Measurements from ENCODE around the gene CDH8. TPM values are rescaled to one million over a fixed set of nuclear protein-coding genes. Genes with fewer than 3 reads are reported as not detected.

Gene CDH8
- total RNA-seq, 4 donors from 2014 or later = not detected

DNA sequence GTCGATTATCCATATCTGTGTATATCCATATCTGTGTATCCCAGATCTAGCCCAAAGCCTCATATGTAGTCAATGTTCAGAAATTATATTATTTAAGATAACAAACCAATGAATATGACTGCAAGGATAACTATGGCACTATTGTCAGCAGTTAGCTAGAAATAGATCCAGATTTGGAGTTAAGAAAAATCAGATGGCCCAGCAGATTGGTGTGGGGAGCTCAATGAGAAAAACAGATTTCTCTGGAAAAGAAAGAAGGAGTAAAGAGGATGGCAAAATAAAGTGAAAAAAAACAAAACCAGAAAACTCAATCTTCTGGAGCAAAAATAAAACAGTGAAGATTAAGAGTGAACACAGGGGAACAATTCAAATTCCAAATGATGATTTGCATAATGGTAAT lies 10.6 kb upstream of the CDH8 start:
- TF ChIP-seq, protein P1, sequence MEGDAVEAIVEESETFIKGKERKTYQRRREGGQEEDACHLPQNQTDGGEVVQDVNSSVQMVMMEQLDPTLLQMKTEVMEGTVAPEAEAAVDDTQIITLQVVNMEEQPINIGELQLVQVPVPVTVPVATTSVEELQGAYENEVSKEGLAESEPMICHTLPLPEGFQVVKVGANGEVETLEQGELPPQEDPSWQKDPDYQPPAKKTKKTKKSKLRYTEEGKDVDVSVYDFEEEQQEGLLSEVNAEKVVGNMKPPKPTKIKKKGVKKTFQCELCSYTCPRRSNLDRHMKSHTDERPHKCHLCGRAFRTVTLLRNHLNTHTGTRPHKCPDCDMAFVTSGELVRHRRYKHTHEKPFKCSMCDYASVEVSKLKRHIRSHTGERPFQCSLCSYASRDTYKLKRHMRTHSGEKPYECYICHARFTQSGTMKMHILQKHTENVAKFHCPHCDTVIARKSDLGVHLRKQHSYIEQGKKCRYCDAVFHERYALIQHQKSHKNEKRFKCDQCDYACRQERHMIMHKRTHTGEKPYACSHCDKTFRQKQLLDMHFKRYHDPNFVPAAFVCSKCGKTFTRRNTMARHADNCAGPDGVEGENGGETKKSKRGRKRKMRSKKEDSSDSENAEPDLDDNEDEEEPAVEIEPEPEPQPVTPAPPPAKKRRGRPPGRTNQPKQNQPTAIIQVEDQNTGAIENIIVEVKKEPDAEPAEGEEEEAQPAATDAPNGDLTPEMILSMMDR (IDR thresholded peaks at IDR 0.05; ENCODE audit: low read depth) = no peak

DNA sequence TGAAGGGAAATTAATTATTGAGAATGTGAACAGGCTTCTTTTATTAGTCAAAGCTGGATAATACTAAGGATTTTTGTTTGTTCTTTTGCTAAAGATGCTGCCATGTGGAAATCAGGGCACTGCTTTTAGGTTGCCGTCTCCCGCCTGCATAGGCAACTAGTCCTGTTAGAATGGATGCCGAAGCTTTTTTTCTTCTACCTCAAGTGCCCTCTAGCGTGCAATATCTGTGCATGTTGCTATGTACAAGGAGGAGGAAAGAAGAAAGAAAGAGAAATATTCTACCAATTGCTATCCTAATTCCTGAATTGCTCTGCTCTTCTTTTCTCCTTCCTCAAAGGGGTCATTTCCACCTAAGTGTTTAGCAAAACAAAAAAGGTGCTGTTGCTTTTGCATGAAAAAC lies 5.2 kb upstream of the CDH8 start:
- TF ChIP-seq, protein P1 (IDR thresholded peaks at IDR 0.05; ENCODE audit: low read depth) = no peak

DNA sequence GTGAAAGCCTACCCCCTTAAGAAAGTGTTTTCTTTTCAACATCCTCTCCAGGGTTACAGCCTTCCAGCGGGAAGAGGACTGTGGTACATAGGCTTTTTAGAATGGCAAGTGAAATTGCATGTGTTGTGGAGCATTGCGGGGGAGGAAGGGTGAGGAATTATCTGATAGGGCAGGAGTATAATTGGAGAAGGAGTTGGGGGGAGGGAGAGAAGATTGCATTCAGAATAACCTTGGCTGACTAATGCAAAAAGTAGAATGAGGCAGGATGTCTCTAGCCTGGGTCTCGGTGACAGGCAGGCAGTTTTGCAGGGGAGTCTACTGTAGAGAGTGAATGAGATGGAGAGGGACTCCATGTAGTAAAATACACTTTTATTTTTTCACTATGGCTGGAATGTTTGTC lies 2.4 kb upstream of the CDH8 start:
- TF ChIP-seq, protein P1 (IDR thresholded peaks at IDR 0.05; ENCODE audit: low read depth) = no peak

DNA sequence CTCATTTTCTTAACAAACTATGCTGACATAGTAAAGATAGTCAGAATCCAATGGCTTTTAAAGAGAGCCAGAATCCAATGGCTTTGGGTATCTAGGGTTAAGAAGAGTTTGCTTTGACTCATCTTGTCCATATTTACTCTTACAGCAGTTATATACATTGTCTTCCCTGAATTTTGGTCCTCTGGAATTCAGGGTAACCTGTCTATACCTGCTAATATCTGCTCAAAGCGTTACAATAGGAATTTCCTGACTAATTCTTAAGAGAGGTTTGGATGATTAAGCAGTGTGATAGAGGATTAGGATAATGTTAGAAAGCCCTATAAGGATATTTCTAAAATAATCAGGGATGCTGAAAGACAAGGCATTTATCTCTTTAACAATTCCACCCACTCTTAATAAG lies 2.0 kb upstream of the CDH8 start:
- TF ChIP-seq, protein P1 (IDR thresholded peaks at IDR 0.05; ENCODE audit: low read depth) = no peak

DNA sequence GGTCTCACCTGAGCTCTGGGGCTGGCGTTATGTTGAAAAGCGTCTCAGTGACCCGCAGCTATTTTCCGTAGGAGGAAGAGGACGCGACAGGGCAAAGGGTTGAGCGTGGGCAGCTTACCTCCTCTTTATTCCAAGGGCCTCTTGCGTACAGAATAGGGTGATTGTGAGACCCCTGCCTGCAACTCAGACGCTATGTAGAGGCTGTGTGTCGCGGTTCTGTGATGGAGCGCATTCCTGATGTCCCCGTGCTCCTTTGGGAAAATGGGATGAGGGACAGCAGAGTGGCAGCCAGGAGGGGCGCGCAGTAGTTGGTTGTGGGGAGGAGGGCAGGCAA lies 531 bp upstream of the CDH8 start:
- TF ChIP-seq, protein P1 (IDR thresholded peaks at IDR 0.05; ENCODE audit: low read depth) = no peak

DNA sequence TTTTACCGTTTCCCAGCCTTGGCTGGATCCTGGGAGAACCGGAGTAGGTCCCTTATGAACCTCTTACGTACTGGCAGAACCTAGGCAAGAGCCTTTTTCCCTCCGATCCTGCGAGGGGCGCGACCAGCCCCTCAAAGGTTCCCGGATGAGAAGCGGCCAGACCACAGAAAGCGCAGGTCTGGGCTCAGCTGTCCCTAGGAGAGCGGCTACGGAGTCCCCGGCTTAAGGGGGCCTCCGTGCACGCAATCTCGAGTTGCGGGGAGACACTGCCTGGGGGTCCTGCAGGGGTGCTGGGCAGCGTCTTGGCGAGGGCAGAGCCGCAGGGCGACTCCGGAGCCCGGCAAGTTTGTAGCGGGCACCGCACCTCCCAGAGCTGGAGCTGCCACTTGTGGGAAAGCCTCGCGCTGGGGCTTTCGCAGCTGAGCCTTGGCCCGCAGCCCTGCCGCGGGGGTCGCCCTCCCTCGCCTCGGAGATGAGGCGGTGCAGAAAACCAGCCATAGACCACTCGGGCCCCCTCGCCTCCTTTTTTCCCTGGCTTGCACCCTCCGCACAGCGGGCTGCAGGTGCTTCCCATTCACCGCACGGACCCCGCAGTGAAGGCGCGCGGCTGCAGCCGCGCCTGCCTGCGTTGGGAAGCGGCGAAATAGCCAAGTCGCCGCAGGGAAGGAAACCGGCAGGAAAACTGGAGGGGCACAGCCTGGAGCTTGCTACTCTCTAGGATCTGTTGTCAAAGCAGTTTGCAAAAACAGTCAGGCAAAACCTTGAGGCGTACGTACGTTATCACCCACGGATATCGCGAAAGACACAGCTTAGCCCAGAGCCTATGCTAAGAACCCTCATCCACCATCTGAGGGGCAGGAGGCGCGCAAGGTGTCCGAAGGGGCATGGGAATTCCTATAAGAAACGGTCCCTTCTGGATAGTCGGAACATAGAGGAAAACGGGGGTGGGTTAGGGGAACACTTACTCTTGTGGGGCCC lies 834 bp downstream of the CDH8 start:
- TF ChIP-seq, protein P1 (IDR thresholded peaks at IDR 0.05; ENCODE audit: low read depth) = no peak

DNA sequence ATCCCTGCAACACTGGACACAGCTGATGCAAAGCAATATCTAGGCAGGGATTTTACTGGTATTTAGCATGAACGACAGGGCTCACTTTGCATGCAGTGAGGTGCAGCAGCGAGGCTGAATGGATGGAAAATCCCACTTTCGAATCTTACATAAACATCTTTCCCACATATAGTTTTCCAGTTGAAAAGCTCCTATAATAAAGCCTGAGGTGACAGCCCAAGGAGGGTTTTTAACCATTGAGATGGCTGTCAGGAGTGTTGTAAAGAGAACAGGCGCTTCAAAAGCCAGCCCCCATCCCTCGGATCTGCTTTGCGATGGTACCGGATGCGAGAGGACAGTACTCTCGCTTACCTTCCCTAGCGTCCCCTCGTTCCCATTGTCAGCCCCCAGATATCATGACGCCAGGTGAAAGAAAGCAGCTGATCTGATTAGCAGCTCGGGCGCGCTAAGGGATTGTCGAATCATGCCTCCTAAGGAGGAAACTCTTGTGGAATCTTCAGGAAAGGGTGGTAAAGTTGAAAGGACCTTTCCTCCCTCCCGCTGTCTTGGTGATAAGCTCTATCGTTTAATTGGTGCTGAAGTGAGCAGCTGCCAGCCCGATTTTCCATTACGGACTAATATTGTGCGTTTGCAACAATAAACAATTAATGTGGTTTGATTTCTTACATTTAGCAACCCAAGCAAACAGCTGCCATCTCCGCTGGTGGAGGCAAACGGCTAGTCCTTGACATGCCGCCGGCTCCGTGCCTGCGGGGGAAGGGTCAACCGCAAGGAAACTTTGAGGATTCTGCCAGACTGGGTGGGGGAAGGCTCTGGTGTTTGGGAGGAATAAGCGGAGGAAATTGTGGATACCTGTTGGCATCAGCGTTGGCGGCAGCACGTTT lies 1.8 kb downstream of the CDH8 start:
- TF ChIP-seq, protein P1 (IDR thresholded peaks at IDR 0.05; ENCODE audit: low read depth) = no peak
